Heart right ventricle (tissue), 16 donors: Measurements from ENCODE around the gene SLC51A. TPM values are rescaled to one million over a fixed set of nuclear protein-coding genes. Genes with fewer than 3 reads are reported as not detected.

Experiments
- ATAC-seq, 8 donors: fragments of 200-7000 bp; cut with Tn5 transposase; one replicate each; pipeline ENCODE4 v1.9.1; 2020; ENCODE audit warnings: mild to moderate bottlenecking in 8 of 8, moderate library complexity in 8 of 8, moderate number of reproducible peaks in 1 of 8
- DNase-seq, 2 donors: peaks; one replicate each; pipeline ENCODE4 v3.0.0-alpha.2; 2020
- H3K27ac ChIP-seq, 10 donors: fragments of 200-600 bp; sonication (generic) in 2 of 10; one replicate each; pipeline versions ENCODE4 v1.5.0 to v1.8.0; 2020 to 2022; ENCODE audit warnings: mild to moderate bottlenecking in 3 of 10
- H3K27me3 ChIP-seq, 7 donors: fragments of 200-600 bp; one replicate each; pipeline ENCODE4 v1.8.0; 2021 to 2022; ENCODE audit warnings: mild to moderate bottlenecking in 2 of 7
- H3K36me3 ChIP-seq, 9 donors: fragments of 200-600 bp; sonication (generic) in 1 of 9; one replicate each; pipeline versions ENCODE4 v1.5.0 to v1.8.0; 2020 to 2022; ENCODE audit warnings: mild to moderate bottlenecking in 2 of 9
- H3K4me1 ChIP-seq, 9 donors: fragments of 200-600 bp; sonication (generic) in 1 of 9; one replicate each; pipeline versions ENCODE4 v1.5.0 to v1.8.0; 2020 to 2022; ENCODE audit warnings: mild to moderate bottlenecking in 4 of 9
- H3K4me3 ChIP-seq, 10 donors: fragments of 200-600 bp; sonication (generic) in 2 of 10; one replicate each; pipeline versions ENCODE4 v1.5.0 to v1.8.0; 2020 to 2022; ENCODE audit warnings: mild to moderate bottlenecking in 7 of 10, moderate library complexity in 2 of 10
- H3K9me3 ChIP-seq, 11 donors: fragments of 200-600 bp in 10 of 11; sonication (generic) in 2 of 11; one replicate each; pipeline versions ENCODE4 v1.5.0 to v1.8.0; 2013 to 2022; ENCODE audit warnings: mild to moderate bottlenecking in 2 of 11, control low read depth in 1 of 11, moderate library complexity in 1 of 11
- CTCF ChIP-seq, 9 donors: fragments of 200-600 bp; sonication (generic) in 2 of 9; IDR thresholded peaks; one replicate each; pipeline versions ENCODE4 v1.5.0 to v1.8.0; 2021 to 2022; ENCODE audit warnings: antibody characterized with exemption in 9 of 9, mild to moderate bottlenecking in 5 of 9, moderate library complexity in 1 of 9
- WGBS, 2 donors: extraction: QIAGEN DNeasy Blood & Tissue Kit; methylation state at CpG; one replicate each; pipeline ENCODE4 v1.1.7; 2013; ENCODE audit warnings: inconsistent platforms in 1 of 2; 5-methylcytosine and 5-hydroxymethylcytosine counted together
- intact Hi-C, 10 donors: fragments of 100-400 bp; cut with DNase I; formaldehyde crosslinking; loops; one replicate each; pipeline versions ENCODE4 v1.11.1 to v1.14.2; 2022
- polyA plus RNA-seq, 2 donors: library from polyadenylated mRNA; stranded (reverse); fragments of 200-250 nt; gene quantifications; one replicate each; pipeline ENCODE4 v1.2.3, GENCODE V29; 2013
- total RNA-seq, 10 donors: library from RNA; stranded (reverse); fragmentation: NEBNext Ultra II Directional in 3 of 10; extraction: Animal tissue kit (Norgen Biotek cat#: 25700) in 3 of 10; gene quantifications; one replicate each; pipeline versions ENCODE4 v1.2.1 to v1.2.4, GENCODE V29; 2021 to 2023
- donor health status: Arrhythmogenic right ventricular cardiomyopathy.
- donor health status: ischemic (EF 13 %, LVEDD 7.1; RV severe dilation, severe dysfunction).
- donor health status: healthy with polysubstance abuse.
- donor health status: DM: no; HTN: yes; CAD: no.
- donor health status: DM: no; HTN: no; CAD: no.
- donor health status: ischemic (EF 25% LVEDD 6.9; RV normal size, moderate dysfunction).
- donor health status: ischemic (EF 25% LVEDD 5.7; RV mildly dilated, moderate dysfunction).
- donor health status: healthy.
- donor health status: DM: yes; HTN: yes; CAD: no.
- donor health status: Ischemic cardiomyopathy.
- donor health status: ischemic (EF 35%, LVEDD 5.7; RV mildly dilated, moderate dysfunction).
- donor health status: nonischemic (EF 11% LVEDD 7.7; RV severe dilation, severe dysfunction).
- donor health status: DM: yes; HTN: yes; CAD: no.
- donor health status: PGD.
- donor health status: ischemic (EF 29% LVEDD 5.4; RV normal size, mild dysfunction).
- donor health status: nonischemic (EF 23%, LVEDD 6.1; RV moderate dilation, normal function).

Gene SLC51A
- total and polyA plus RNA-seq, 12 donors: 0.23 to 1.0 (median 0.52) TPM; not detected in 7

- H3K27ac ChIP-seq: no peak overlapping the region
These were observed 38.4 kb upstream of the SLC51A start for GRCh38 chr3:196177967-196178366.

DNA sequence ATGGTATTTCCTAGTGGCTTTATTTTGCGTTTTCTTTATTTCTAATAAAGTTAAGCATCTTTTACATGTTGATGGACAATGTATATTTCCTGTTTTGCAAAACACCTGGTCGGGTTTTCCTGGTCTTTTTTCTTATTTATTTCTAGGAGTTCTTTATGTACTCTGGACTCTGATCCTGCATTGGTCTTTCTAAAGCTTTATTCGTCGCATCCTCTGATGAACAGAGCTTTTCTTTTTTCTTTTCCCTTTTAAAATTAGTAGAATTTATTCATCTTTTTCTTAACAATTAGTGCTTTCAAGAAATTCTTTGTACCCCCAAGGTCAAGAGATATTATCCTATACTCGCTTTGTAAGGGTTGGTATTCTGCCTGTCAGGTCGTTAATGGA is 37.3 kb upstream of the SLC51A start:
- 75 to 82% methylated on average over 6 of the region's 6 CpGs for WGBS, 2 donors
- intact Hi-C loops: no loop called here
- ATAC-seq (no peak), DNase-seq (no peak)
- H3K27me3 ChIP-seq: no peaks in the 10 kb centered on the region
- no peak overlapping the region for H3K4me3 ChIP-seq
- TF ChIP-seq CTCF (IDR thresholded peaks at IDR 0.05): no peak
- peaks cover 0 to 29% (median 0%) of the 10 kb centered on the region in 9 donors for H3K4me1 ChIP-seq
- no peaks in the 10 kb centered on the region for H3K36me3 ChIP-seq
- H3K27ac ChIP-seq: peak overlapping the region in 1 of 10 donors; percentile 84
- no peaks in the 10 kb centered on the region for H3K9me3 ChIP-seq

More at GRCh38 chr3:196177967-196178366, 38.4 kb upstream of the SLC51A start:
- WGBS, 2 donors: 47 to 48% methylated on average over 4 of the region's 4 CpGs
- ATAC-seq (no peak), DNase-seq (no peak)
- Histone ChIP-seq H3K36me3 (no peaks in the 10 kb centered on the region), H3K4me1 (peaks cover 0 to 29% (median 0%) of the 10 kb centered on the region in 9 donors), H3K4me3 (no peak overlapping the region), H3K9me3 (no peaks in the 10 kb centered on the region), H3K27me3 (no peaks in the 10 kb centered on the region)
- intact Hi-C loops: no loop called here
- no peak for TF ChIP-seq CTCF (IDR thresholded peaks at IDR 0.05)

GRCh38 chr3:196179380-196180308 is 36.7 kb upstream of the SLC51A start:
- Histone ChIP-seq H3K9me3 (no peaks in the 10 kb centered on the region), H3K27me3 (no peaks in the 10 kb centered on the region), H3K4me1 (peaks cover 0 to 29% (median 0%) of the 10 kb centered on the region in 9 donors), H3K27ac (peak overlapping the region in 1 of 10 donors; percentile 84), H3K36me3 (no peaks in the 10 kb centered on the region), H3K4me3 (peak overlapping the region in 1 of 10 donors; percentile 28)
- intact Hi-C loops: no loop called here
- ATAC-seq: peak; percentile 16 to 83 (median 48)
- TF ChIP-seq CTCF (IDR thresholded peaks at IDR 0.05): no peak
- DNase-seq: no peak
- WGBS, 2 donors: 47 to 58% methylated on average over 24 of the region's 24 CpGs

DNA sequence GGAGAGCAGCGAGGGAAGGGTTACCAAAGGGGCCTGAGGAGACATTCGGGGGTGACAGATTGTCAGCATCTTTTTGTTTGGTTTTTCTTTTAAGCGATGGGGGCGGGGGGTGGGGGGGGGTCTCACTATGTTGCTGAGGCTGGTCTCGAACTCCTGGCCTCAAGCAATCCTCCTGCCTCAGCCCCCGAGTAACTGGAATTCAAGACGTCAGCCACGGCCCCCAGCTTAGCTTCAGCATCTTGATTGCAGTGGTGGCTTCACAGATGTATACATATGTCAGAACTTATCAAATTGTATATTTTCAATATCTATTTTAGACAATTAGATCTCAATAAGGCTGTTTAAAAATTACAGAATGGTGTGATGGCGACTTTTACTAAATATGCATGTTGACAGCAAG is 36.0 kb upstream of the SLC51A start:
- Histone ChIP-seq H3K9me3 (no peaks in the 10 kb centered on the region), H3K4me1 (peaks cover 0 to 29% (median 0%) of the 10 kb centered on the region in 9 donors), H3K4me3 (no peak overlapping the region), H3K27ac (peak overlapping the region in 1 of 10 donors; percentile 84), H3K27me3 (no peaks in the 10 kb centered on the region), H3K36me3 (no peaks in the 10 kb centered on the region)
- WGBS, 2 donors: 83 to 88% methylated on average over 9 of the region's 9 CpGs
- TF ChIP-seq CTCF (IDR thresholded peaks at IDR 0.05): no peak
- DNase-seq: no peak
- no peak for ATAC-seq
- intact Hi-C loops: no loop called here
